Measurements from ENCODE around the gene INAFM1. TPM values are rescaled to one million over a fixed set of nuclear protein-coding genes. Genes with fewer than 3 reads are reported as not detected.

INAFM1 gene
- total and polyA plus RNA-seq, 9 of the 15 experiments (the other 6 are each of a cell fraction or from before 2014, with no cell fraction given): 0.71 to 30.9 (median 3.1) TPM

DNA sequence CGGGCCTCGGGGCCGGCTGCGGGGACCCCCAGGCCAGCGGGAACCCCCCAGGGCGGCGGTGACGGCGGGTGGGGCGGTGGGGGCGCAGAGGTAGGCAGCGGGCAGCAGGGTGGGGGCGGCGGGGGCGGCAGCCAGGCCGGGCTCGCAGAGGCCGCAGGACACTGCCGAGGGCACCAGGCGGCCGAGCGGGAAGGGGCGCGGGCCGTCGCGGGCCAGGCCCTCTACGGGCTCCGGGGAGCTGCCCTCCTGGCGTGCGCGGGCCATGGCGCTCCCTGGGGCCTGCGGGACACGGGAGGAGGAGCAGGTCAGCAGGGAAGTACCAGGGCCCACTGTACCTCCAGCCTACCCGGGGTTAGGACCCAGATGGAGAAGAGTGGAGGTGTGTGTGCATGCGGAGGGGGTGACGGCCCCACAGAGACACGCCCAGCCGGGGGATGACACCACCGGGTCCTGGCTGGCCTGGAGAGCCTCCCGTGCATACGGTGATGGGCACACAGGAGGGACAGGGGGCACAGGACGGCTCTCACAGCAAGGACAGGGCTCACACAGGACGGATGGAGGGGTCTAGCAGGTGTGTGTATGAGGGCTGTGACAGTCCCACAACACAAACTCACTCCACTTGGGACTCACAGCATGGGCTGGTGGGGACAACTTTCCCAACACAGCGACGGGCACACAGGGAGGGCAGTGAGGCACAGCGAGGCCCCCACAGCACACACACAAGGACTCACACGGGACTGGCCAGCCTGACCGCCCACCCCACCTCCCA, 46.3 kb upstream of the INAFM1 start (continued):
- TF ChIP-seq, protein P1, sequence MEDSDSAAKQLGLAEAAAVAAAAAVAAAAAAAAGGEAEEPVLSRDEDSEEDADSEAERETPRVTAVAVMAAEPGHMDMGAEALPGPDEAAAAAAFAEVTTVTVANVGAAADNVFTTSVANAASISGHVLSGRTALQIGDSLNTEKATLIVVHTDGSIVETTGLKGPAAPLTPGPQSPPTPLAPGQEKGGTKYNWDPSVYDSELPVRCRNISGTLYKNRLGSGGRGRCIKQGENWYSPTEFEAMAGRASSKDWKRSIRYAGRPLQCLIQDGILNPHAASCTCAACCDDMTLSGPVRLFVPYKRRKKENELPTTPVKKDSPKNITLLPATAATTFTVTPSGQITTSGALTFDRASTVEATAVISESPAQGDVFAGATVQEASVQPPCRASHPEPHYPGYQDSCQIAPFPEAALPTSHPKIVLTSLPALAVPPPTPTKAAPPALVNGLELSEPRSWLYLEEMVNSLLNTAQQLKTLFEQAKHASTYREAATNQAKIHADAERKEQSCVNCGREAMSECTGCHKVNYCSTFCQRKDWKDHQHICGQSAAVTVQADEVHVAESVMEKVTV (CRISPR knock-in tag; IDR thresholded peaks at IDR 0.05): no peak
- TF ChIP-seq RBFOX2 (IDR thresholded peaks at IDR 0.05; ENCODE audit: low read depth, low read length) (peak; percentile 88), SAP30 (IDR thresholded peaks at IDR 0.05; ENCODE audit: borderline replicate concordance, insufficient read depth, low read depth, low read length, poor library complexity, severe bottlenecking) (peak; percentile 40), SOX6 (IDR thresholded peaks at IDR 0.05) (no peak), TAF7 (tag; IDR thresholded peaks at IDR 0.05) (0 out of 2 replicates have a peak, but pooled peaks have one; percentile 20), SIRT6 (IDR thresholded peaks at IDR 0.05; ENCODE audit: low read depth, low read length) (no peak), TAF1 (IDR thresholded peaks at IDR 0.05; ENCODE audit: control insufficient read depth, extremely low read depth, insufficient read depth, low read length, severe bottlenecking) (no peak), TCFL5 (CRISPR knock-in tag; conservative IDR thresholded peaks at IDR 0.05) (no peak), BRCA1 (IDR thresholded peaks at IDR 0.05) (no peak), BRCA1 (CRISPR knock-in tag; IDR thresholded peaks at IDR 0.05) (no peak), FOXP1 (CRISPR knock-in tag; IDR thresholded peaks at IDR 0.05) (peak; percentile 65), ZNF311 (CRISPR knock-in tag; IDR thresholded peaks at IDR 0.05) (no peak)
- TF ChIP-seq, protein P2, sequence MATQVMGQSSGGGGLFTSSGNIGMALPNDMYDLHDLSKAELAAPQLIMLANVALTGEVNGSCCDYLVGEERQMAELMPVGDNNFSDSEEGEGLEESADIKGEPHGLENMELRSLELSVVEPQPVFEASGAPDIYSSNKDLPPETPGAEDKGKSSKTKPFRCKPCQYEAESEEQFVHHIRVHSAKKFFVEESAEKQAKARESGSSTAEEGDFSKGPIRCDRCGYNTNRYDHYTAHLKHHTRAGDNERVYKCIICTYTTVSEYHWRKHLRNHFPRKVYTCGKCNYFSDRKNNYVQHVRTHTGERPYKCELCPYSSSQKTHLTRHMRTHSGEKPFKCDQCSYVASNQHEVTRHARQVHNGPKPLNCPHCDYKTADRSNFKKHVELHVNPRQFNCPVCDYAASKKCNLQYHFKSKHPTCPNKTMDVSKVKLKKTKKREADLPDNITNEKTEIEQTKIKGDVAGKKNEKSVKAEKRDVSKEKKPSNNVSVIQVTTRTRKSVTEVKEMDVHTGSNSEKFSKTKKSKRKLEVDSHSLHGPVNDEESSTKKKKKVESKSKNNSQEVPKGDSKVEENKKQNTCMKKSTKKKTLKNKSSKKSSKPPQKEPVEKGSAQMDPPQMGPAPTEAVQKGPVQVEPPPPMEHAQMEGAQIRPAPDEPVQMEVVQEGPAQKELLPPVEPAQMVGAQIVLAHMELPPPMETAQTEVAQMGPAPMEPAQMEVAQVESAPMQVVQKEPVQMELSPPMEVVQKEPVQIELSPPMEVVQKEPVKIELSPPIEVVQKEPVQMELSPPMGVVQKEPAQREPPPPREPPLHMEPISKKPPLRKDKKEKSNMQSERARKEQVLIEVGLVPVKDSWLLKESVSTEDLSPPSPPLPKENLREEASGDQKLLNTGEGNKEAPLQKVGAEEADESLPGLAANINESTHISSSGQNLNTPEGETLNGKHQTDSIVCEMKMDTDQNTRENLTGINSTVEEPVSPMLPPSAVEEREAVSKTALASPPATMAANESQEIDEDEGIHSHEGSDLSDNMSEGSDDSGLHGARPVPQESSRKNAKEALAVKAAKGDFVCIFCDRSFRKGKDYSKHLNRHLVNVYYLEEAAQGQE (IDR thresholded peaks at IDR 0.05; ENCODE audit: borderline replicate concordance): no peak
- TF ChIP-seq, protein P2 (CRISPR knock-in tag; IDR thresholded peaks at IDR 0.05; ENCODE audit: low read depth): 0 out of 2 replicates have a peak, but pooled peaks have one; percentile 38

Measured in K562 (cell line).